SK-N-SH (cell line): Measurements from ENCODE around the gene DCAF10. TPM values are rescaled to one million over a fixed set of nuclear protein-coding genes. Genes with fewer than 3 reads are reported as not detected.

Source experiments
- CHD2 ChIP-seq: fragments of 150-350 bp; IDR thresholded peaks from 2 replicates; pipeline ENCODE4 v1.6.1; 2018; ENCODE audit warnings: low read length; ENCODE audit not compliant: partially characterized antibody
- CTCF ChIP-seq: fragments of 200-600 bp; sonication (generic); IDR thresholded peaks from 2 replicates; pipeline ENCODE4 v1.6.1; 2017; ENCODE audit warnings: antibody characterized with exemption, mild to moderate bottlenecking, moderate library complexity
- FOSL2 ChIP-seq: IDR thresholded peaks from 2 replicates; pipeline ENCODE4 v1.4.0; 2012; ENCODE audit warnings: low read depth, mild to moderate bottlenecking, moderate library complexity, borderline replicate concordance
- FOXM1 ChIP-seq: IDR thresholded peaks from 2 replicates; pipeline ENCODE4 v1.4.0; 2012; ENCODE audit warnings: low read depth, mild to moderate bottlenecking
- GABPA ChIP-seq: IDR thresholded peaks from 2 replicates; pipeline ENCODE4 v1.4.0; 2012; ENCODE audit warnings: low read depth, mild to moderate bottlenecking
- IRF3 ChIP-seq: fragments of 150-350 bp; IDR thresholded peaks from 2 replicates; pipeline ENCODE4 v1.6.1; 2016; ENCODE audit warnings: mild to moderate bottlenecking, low read depth, low read length
- JUND ChIP-seq: IDR thresholded peaks from 2 replicates; pipeline ENCODE4 v1.4.0; 2012
- MEF2A ChIP-seq: IDR thresholded peaks from 2 replicates; pipeline ENCODE4 v1.4.0; 2012; ENCODE audit warnings: low read depth, borderline replicate concordance
- POLR2AphosphoS5 ChIP-seq: IDR thresholded peaks from 2 replicates; pipeline ENCODE4 v1.6.1; 2012; ENCODE audit warnings: low read depth, low read length
- REST ChIP-seq: IDR thresholded peaks from 2 replicates; pipeline ENCODE4 v1.6.1; 2012; ENCODE audit warnings: mild to moderate bottlenecking, low read depth, low read length, moderate library complexity
- RXRA ChIP-seq: IDR thresholded peaks from 2 replicates; pipeline ENCODE4 v1.4.0; 2012; ENCODE audit warnings: low read depth, mild to moderate bottlenecking, borderline replicate concordance
- SIN3A ChIP-seq: IDR thresholded peaks from 2 replicates; pipeline ENCODE4 v1.6.1; 2012; ENCODE audit warnings: low read depth, mild to moderate bottlenecking, low read length, moderate library complexity, borderline replicate concordance
- SMC3 ChIP-seq: IDR thresholded peaks from 2 replicates; pipeline ENCODE4 v1.6.1; 2012; ENCODE audit warnings: low read depth, low read length, improper control_type of control experiment
- USF1 ChIP-seq: IDR thresholded peaks from 2 replicates; pipeline ENCODE4 v1.4.0; 2012; ENCODE audit warnings: low read depth, borderline replicate concordance
- YY1 ChIP-seq: IDR thresholded peaks from 2 replicates; pipeline ENCODE4 v1.4.0; 2012; ENCODE audit warnings: low read depth, mild to moderate bottlenecking
- polyA plus RNA-seq, 3 experiments: library from polyadenylated mRNA; depleted of rRNA; stranded (reverse); fragments of >200 nt; gene quantifications; 2 replicates each; pipeline ENCODE4 v1.2.3, GENCODE V29; 2012

DCAF10 gene
- polyA plus RNA-seq, 1 of the 3 experiments (the other 2 are of a cell fraction), result 11.8 TPM

- TF ChIP-seq REST (peak; percentile 95), FOXM1 (no peak), POLR2AphosphoS5 (peak; percentile 93), CTCF (peak; percentile 31), JUND (no peak), GABPA (peak; percentile 99), MEF2A (no peak), FOSL2 (no peak), IRF3 (no peak), YY1 (peak; percentile 91), RXRA (no peak), SIN3A (peak; percentile 81), CHD2 (peak; percentile 92), USF1 (no peak), SMC3 (no peak)
- TF ChIP-seq, all 33 proteins: peak for 14
Observed at GRCh38 chr9:37784616-37785483, 15.7 kb upstream of the DCAF10 start, which contains the start of gene EXOSC3 (continued).
